Cerebellar cortex (tissue), 1 donor: ENCODE measurements around the gene FFAR2.

ENCODE experiments used
- DNase-seq: peaks from one replicate; pipeline ENCODE4 v3.0.0-alpha.2; 2015; ENCODE audit warnings: low spot score

The FFAR2 gene

DNA sequence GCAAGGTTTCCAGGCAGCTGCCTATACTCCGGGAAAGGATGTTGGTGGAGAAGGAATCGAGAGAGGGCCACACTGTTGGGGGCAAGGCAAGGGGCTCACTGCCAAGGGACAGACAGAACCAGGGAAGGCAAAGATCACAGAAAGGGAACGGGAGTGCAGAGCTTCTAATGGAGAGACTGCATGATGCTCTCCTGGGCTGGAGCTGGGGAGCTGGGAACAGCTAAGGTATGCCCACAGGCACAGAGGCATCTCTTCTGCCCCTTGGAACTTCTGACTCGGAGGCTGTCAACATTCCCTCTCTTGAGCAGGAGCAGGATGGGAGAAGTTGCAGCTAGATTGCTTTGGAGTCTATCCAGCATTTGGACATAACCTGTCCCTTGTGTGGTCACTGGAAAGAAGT lies 22.4 kb upstream of the FFAR2 start:
- no peak for DNase-seq

GRCh38 chr19:35427187-35427586 lies 20.9 kb upstream of the FFAR2 start:
- DNase-seq = no peak

DNA sequence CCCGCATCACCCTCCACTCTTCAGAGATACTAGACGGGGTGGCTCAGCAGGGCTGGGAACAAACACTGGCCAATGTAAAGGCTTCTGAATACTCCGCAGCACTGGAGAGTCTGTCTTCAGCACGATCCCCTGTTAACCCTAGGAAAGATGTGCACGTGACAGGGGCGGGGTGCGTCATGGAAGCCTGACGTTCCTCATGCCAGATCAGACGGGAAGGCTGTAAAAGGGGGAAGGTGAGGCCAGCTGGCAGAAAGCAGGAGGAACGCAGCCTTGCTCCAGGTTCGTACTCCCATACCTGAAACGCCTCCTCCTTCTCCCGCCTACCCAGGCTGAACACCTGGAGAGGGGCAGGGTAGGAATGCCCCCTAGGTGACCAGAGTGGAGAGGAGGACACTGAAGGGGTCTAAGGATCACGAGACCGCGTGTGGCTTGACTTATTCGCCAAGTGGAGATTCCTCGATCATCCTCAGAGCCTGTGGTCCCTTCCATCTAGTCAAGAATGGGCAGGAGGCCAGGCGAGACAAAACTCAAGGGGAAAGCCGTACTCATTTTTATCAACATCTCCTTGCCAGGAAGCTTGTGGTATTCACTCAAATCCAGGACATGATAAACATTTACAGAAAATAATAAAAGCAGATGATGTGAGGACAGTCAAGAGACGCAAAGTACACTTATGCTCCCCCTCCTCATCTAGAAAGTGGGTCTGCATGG lies 18.2 kb upstream of the FFAR2 start:
- no peak for DNase-seq

GRCh38 chr19:35430409-35431144 lies 17.5 kb upstream of the FFAR2 start:
- DNase-seq = no peak

DNA sequence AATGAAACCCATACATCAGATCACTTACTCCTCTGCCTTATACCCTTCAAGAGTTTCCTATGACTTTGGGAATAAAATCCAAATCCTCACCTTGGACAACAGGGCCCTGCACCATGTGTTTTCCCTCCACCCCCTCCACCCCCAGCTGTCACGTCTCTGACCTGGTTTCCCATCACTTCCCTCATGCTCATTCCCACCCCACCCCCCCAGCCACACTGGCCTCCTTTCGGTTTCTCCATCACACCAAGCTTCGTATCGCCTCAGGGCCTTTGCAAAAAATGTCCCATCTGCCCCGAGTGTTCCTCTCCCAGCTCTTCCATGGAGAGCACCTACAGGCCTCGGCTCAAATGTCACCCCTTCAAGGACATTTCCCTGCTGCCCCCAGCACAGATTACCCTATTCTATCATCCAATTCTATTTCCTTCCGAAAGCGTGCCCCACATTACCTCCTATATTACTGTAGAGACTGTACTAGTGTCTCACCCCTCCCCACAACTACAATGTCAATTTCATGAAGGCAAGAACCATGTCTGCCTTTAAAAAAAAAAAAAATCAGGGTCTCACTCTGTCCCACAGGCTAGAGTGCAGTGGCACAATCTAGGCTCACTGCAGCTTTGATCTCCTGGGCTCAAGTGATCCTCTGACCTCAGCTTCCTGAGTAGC lies 16.8 kb upstream of the FFAR2 start:
- no peak for DNase-seq

DNA sequence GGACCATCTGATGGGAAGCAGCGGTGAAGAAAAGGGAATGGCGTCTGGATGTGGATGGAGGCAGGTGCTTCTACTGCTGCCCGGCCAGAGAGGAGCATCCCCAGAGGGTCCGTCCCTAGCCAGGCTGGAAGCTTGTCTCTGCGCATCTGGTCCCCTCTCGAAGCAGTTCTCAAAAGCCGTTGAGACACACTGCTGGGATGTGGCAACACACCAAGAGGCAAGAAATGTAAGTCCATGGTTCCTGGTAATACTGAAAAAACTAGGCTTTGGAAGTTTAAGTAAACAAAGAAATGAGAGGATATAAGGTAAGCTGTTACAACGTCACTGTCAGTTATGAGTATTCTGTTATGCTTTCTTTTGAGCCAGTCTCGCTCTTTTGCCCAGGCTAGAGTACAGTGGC lies 15.1 kb upstream of the FFAR2 start:
- DNase-seq = no peak

GRCh38 chr19:35433448-35433847 lies 14.6 kb upstream of the FFAR2 start:
- DNase-seq = no peak

GRCh38 chr19:35435896-35436295 lies 12.2 kb upstream of the FFAR2 start:
- no peak for DNase-seq

DNA sequence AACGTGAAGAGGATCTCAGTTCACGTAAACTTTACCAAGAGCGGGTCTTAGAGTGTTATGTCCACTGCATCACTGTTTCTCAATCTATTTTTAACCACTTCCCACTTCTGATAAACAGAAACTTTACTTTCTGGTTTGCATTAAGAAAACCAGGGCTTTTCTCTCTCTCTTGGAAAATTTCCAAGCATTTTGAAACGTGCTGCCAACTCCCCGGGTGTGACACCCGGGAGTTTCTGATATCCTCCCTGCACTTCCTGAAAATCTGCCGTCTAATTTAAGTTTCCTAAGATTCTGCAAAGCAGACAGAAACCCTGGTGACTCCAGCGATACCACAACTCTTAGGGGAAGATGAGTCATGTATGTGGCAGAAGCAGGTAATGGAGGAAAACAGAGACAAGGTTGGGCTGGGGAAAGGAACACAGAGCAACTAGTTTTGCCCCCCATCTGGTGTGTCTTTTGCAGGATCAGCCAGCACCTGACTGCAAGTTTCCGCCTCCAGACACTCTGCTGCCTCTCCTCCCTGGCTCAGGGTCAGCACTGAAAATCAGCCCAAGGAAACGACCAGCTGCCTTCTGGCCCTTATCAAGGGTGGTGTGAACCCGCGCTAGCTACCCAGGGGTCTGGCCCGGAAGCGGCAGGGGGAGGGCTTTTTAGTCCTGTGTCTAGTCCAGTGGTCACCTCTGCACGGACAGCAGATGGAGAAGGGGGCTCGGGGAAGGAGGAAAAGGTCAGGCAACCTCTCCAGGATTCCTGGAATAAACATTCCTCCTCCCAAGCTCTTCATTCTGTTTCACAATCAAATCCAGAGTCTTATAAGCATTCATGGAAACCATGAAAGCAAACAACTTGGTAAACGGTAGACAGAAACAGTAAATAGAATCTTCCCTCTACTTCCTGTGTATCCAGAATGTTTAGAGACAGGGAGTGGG lies 11.3 kb upstream of the FFAR2 start:
- DNase-seq = no peak

DNA sequence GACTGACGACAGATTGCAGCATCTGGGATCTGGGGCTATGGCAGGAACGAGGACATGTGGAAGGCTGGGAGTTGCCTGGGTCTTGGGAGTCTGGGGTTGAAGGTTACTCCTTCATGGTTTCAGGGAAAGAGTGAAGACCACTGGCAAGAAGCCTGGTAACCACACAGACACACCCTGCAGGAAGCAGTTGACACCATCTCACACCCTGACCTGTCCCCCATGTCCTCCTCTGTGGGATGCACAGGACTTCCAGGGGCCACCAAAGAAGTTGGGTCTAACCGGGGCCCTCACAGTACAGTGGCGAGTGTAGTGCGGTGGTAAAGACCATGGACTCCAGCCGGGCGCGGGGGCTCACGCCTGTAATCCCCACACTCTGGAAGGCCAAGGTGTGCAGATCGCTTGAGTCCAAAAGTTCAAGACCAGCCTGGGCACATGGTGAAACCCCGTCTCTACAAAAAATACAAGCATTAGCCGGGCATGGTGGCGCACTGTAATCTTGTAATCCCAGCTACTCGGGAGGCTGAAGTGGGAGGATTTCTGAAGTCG lies 10.6 kb upstream of the FFAR2 start:
- DNase-seq = no peak

- DNase-seq = no peak
Observed at GRCh38 chr19:35438096-35438495, 10.0 kb upstream of the FFAR2 start.

DNA sequence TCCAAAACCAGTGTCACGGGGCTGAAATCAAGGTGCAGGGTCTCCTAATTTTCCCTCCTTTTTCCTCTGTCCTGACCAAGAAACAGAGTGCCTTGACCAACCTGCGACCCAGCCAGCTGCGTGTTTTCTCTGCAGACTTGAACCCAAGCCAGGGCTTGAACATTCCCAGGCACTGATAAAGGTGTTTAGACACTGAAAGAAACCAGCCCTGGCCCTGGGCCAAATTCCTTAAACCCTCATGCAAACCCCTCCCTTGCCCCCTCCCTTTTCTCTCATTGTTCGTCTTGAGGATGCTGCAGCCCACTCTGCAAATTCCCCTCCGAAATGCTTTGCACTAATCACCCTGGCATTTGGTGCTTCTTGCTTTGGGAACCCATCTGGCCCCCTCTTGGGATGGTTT lies 9.5 kb upstream of the FFAR2 start:
- no peak for DNase-seq

- DNase-seq = no peak
Observed at GRCh38 chr19:35439921-35440320, 8.1 kb upstream of the FFAR2 start.

DNA sequence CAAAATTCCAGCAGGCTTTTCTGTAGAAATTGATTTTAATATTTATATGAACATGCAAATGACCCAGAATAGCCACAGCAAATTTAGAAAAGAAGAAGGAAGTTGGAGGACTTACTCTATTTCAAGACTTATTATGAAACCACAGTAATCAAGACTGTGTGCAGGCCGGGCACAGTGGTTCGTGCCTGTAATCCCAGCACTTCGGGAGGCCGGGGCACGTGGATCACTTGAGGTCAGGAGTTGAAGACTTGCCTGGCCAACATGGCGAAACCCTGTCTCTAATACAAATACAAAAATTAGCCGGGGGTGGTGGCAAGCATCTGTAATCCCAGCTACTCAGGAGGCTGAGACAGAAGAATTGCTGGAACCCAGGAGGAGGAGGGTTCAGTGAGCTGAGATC lies 6.0 kb upstream of the FFAR2 start:
- no peak for DNase-seq

DNA sequence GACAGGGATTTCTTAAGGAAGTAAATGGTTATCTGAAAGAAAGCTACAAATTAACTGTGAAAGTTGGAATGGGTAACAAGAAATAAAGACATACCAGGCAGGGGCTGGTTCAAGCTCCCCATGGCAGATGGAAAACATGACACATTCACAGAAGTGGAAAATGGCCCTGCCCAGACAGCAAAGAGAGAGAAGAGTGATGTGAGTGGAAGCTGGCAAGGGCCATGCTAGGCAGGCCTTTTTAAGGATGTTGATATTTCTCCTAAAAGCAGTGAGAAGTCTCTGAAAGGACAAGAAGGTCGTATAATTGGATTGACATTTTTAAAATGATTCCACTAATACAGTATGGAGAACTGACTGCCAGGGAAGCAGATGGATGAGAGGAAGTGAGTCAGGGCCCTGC lies 3.3 kb upstream of the FFAR2 start:
- DNase-seq = no peak

- DNase-seq = no peak
Observed at GRCh38 chr19:35445826-35446593, 2.0 kb upstream of the FFAR2 start.

- DNase-seq = no peak
Observed at GRCh38 chr19:35449359-35450043, 1.4 kb downstream of the FFAR2 start.

DNA sequence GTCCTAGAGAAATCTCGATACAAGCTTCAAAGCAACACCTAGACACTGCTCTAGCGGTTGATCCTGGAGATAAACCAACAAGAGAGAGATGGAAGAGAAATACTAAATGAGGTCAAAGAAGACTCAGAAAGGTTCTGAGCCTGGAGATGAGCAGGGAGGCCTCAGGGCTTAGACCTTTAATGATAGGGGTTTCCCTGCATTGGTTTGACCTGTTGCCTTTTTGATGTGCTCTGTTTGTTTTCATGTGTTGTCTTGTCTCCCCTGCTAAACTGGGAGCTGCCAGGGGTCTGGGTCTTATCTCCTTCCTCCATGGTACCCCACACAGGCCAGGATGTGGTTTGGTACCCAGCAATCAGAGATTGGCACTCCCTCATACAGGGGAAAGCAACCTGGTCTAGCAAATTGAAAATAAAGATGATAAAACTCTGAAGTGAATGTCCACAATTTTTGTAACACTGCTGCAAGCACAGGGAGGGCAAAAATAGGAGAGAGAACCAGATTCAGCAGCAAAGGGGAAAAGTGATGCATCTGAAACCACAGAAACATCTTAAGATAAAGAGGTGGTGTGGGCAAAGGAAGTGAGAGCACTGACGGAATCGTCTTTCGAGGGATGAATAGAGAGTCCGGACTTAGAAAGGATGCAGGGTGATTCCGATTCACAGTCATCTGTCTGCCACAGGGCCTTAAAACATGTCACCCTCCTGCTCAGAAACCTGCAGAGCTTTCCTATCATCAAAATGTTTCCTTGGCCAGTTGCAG lies 3.5 kb downstream of the FFAR2 start:
- no peak for DNase-seq

GRCh38 chr19:35454663-35455062 lies 6.6 kb downstream of the FFAR2 start:
- no peak for DNase-seq
